ENCODE data around the gene APCS.

APCS gene

GRCh38 chr1:159587461-159587951, at the start of gene APCS:
Gene APCS (plus strand): TSS chr1:159587826. CDS start chr1:159587922, 96 bp downstream.
- no peak for DNase-seq

GRCh38 chr1:159548126-159548525, 39.5 kb upstream of the APCS start:
- no peak for DNase-seq

GRCh38 chr1:159554261-159554660, 33.4 kb upstream of the APCS start:
- DNase-seq, result no peak

GRCh38 chr1:159554696-159555095, 32.9 kb upstream of the APCS start:
- no peak for DNase-seq

- DNase-seq, result no peak
These were observed 30.7 kb upstream of the APCS start for GRCh38 chr1:159556931-159557369.

- DNase-seq, result no peak
These were observed 27.0 kb upstream of the APCS start for GRCh38 chr1:159560599-159560998.

GRCh38 chr1:159561497-159561896, 26.1 kb upstream of the APCS start:
- DNase-seq, result no peak

- no peak for DNase-seq
These were observed 24.9 kb upstream of the APCS start for GRCh38 chr1:159562680-159563079.

GRCh38 chr1:159577446-159577845, 10.2 kb upstream of the APCS start:
- DNase-seq, result no peak

- no peak for DNase-seq
These were observed 7.3 kb upstream of the APCS start for GRCh38 chr1:159580340-159580739.

GRCh38 chr1:159581422-159581821, 6.2 kb upstream of the APCS start:
- no peak for DNase-seq

- no peak for DNase-seq
These were observed 3.1 kb upstream of the APCS start for GRCh38 chr1:159584536-159584935.

GRCh38 chr1:159591981-159592380, 4.4 kb downstream of the APCS start:
- DNase-seq, result no peak

- no peak for DNase-seq
These were observed 7.2 kb downstream of the APCS start for GRCh38 chr1:159594625-159595405.

GRCh38 chr1:159598196-159598595, 10.6 kb downstream of the APCS start:
- DNase-seq, result no peak

- DNase-seq, result no peak
These were observed 13.3 kb downstream of the APCS start for GRCh38 chr1:159600894-159601293.

- no peak for DNase-seq
These were observed 14.9 kb downstream of the APCS start for GRCh38 chr1:159602501-159602999.

- no peak for DNase-seq
These were observed 24.7 kb downstream of the APCS start for GRCh38 chr1:159612211-159612885.

- DNase-seq, result no peak
These were observed 45.3 kb downstream of the APCS start for GRCh38 chr1:159632922-159633321.

All from activated CD4-positive, alpha-beta T cell treated with anti-CD3 and anti-CD28 coated beads for 48 hours (primary cell).